ENCODE data around the gene TMEM44.

TMEM44 gene

DNA sequence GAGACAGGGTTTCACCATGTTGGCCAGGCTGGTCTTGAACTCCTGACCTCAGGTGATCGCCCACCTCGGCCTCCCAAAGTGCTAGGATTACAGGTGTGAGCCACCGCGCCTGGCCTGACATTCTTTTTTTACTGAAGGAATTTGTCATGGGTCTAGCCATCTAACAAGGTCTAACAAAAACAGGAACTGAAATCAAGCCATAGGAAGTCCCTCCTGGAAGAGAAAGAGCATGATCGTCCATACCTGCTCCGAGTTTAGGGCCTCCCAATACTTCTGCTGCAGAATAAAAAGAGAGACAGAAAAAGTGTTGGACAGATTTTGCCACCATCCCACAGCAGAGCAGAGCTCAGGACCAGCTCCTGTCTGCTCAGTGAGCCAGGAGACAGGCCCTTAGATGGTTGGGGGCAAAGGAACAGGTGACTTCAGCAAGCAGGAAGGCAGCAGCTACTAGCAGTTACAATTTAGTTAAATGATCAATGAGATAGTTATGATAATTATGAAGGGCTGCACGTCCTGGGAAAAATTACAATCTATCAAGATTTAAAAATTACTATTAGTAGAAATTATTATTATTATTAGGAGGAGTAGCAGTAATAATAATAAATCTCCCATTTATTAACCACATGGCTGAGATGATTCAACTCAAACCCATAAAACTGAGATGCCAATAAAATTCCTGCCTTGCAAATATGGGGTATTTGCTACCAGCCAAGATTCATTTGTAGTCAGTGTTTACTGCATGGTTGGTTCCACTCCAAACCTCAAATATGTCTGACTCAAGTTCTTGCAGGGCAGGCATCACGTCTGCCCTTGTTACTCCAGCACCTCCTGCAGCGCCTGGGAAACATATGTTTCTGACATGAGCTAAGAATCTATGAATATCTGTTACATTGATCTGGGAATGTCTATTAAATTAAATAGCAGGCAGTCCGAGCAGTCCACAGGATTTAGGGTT lies 40.1 kb downstream of the TMEM44 start:
- ATAC-seq: peak; percentile 93

DNA sequence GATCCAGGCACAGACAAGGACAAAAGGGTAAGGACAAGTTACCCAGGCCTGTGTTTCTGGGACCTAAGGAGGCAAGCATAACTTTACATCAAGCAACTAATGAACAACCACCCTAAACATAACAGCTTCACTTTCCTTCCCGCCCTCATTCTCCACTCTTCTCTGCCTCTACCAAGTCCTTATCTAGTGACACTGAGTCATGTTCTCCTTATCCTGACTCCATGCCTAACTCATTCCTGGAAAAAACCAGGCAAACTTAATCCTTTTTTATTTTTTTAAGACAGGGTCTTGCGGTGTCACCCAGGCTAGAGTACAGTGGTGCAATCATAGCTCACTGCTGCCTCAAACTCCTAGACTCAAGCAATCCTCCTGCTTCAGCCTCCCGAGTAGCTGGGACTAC lies 44.5 kb downstream of the TMEM44 start:
- ATAC-seq: no peak
- TF ChIP-seq CSDC2 (CRISPR knock-in tag; IDR thresholded peaks at IDR 0.05): no peak
- TF ChIP-seq RARB (CRISPR knock-in tag; IDR thresholded peaks at IDR 0.05): no peak
- TF ChIP-seq, protein P1, sequence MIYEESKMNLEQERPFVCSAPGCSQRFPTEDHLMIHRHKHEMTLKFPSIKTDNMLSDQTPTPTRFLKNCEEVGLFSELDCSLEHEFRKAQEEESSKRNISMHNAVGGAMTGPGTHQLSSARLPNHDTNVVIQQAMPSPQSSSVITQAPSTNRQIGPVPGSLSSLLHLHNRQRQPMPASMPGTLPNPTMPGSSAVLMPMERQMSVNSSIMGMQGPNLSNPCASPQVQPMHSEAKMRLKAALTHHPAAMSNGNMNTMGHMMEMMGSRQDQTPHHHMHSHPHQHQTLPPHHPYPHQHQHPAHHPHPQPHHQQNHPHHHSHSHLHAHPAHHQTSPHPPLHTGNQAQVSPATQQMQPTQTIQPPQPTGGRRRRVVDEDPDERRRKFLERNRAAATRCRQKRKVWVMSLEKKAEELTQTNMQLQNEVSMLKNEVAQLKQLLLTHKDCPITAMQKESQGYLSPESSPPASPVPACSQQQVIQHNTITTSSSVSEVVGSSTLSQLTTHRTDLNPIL (CRISPR knock-in tag; IDR thresholded peaks at IDR 0.05; ENCODE audit: low read depth): no peak
- no peak for TF ChIP-seq ZNF8 (CRISPR knock-in tag; IDR thresholded peaks at IDR 0.05)
- no peak for TF ChIP-seq ZC3H10 (CRISPR knock-in tag; IDR thresholded peaks at IDR 0.05)
- TF ChIP-seq TCF4 (CRISPR knock-in tag; IDR thresholded peaks at IDR 0.05; ENCODE audit: borderline replicate concordance): no peak
- TF ChIP-seq PPARA (CRISPR knock-in tag; IDR thresholded peaks at IDR 0.05; ENCODE audit: borderline replicate concordance): no peak
- TF ChIP-seq, protein P2, sequence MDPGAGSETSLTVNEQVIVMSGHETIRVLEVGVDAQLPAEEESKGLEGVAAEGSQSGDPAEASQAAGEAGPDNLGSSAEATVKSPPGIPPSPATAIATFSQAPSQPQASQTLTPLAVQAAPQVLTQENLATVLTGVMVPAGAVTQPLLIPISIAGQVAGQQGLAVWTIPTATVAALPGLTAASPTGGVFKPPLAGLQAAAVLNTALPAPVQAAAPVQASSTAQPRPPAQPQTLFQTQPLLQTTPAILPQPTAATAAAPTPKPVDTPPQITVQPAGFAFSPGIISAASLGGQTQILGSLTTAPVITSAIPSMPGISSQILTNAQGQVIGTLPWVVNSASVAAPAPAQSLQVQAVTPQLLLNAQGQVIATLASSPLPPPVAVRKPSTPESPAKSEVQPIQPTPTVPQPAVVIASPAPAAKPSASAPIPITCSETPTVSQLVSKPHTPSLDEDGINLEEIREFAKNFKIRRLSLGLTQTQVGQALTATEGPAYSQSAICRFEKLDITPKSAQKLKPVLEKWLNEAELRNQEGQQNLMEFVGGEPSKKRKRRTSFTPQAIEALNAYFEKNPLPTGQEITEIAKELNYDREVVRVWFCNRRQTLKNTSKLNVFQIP (CRISPR knock-in tag; IDR thresholded peaks at IDR 0.05; ENCODE audit: borderline replicate concordance, low read depth): no peak
- no peak for TF ChIP-seq ZFP3 (CRISPR knock-in tag; IDR thresholded peaks at IDR 0.05)
- TF ChIP-seq, protein P3, sequence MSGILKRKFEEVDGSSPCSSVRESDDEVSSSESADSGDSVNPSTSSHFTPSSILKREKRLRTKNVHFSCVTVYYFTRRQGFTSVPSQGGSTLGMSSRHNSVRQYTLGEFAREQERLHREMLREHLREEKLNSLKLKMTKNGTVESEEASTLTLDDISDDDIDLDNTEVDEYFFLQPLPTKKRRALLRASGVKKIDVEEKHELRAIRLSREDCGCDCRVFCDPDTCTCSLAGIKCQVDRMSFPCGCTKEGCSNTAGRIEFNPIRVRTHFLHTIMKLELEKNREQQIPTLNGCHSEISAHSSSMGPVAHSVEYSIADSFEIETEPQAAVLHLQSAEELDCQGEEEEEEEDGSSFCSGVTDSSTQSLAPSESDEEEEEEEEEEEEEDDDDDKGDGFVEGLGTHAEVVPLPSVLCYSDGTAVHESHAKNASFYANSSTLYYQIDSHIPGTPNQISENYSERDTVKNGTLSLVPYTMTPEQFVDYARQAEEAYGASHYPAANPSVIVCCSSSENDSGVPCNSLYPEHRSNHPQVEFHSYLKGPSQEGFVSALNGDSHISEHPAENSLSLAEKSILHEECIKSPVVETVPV (CRISPR knock-in tag; IDR thresholded peaks at IDR 0.05): no peak

More for the DNA sequence above, 40.1 kb downstream of the TMEM44 start:
- TF ChIP-seq, protein P3 (CRISPR knock-in tag; IDR thresholded peaks at IDR 0.05): 0 out of 2 replicates have a peak, but pooled peaks have one; percentile 23
- TF ChIP-seq ARNTL (CRISPR knock-in tag; IDR thresholded peaks at IDR 0.05; ENCODE audit: borderline replicate concordance, low read depth): no peak
- TF ChIP-seq TOX (CRISPR knock-in tag; IDR thresholded peaks at IDR 0.05; ENCODE audit: borderline replicate concordance): peak; percentile 25; the same call in 1 of the 2 replicates
- TF ChIP-seq ZNF565 (CRISPR knock-in tag; conservative IDR thresholded peaks at IDR 0.05; ENCODE audit: low read depth): no peak
- TF ChIP-seq, protein P1 (CRISPR knock-in tag; IDR thresholded peaks at IDR 0.05; ENCODE audit: low read depth): peak; percentile 80
- peak; percentile 82 for TF ChIP-seq ISL1 (CRISPR knock-in tag; IDR thresholded peaks at IDR 0.05)
- TF ChIP-seq TCF4 (CRISPR knock-in tag; IDR thresholded peaks at IDR 0.05; ENCODE audit: borderline replicate concordance): peak; percentile 65; the same call in 1 of the 2 replicates
- TF ChIP-seq, protein P4, sequence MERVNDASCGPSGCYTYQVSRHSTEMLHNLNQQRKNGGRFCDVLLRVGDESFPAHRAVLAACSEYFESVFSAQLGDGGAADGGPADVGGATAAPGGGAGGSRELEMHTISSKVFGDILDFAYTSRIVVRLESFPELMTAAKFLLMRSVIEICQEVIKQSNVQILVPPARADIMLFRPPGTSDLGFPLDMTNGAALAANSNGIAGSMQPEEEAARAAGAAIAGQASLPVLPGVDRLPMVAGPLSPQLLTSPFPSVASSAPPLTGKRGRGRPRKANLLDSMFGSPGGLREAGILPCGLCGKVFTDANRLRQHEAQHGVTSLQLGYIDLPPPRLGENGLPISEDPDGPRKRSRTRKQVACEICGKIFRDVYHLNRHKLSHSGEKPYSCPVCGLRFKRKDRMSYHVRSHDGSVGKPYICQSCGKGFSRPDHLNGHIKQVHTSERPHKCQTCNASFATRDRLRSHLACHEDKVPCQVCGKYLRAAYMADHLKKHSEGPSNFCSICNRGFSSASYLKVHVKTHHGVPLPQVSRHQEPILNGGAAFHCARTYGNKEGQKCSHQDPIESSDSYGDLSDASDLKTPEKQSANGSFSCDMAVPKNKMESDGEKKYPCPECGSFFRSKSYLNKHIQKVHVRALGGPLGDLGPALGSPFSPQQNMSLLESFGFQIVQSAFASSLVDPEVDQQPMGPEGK (CRISPR knock-in tag; IDR thresholded peaks at IDR 0.05; ENCODE audit: borderline replicate concordance): peak; percentile 51; the same call in 1 of the 2 replicates
- TF ChIP-seq GLIS3 (CRISPR knock-in tag; IDR thresholded peaks at IDR 0.05): 0 out of 2 replicates have a peak, but pooled peaks have one; percentile 46

DNA sequence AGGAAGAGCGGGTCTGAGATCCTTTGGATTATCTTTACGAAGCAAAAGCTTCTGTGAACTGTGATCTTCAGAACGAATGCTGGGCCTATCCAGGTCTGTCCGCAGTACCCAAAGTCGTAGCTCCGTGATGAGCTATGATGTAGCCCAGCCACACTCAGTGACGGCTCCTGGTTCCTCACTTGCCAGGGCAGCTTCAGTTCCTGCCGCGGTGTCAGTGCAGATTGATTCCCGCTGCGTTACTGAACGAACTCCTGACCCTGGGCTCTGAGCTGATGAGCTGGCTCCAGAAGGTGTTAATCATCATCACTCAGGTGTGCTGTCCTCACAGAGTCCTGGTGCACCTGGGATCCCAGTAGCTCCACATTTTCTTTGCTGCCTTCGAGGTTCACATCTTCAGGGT lies 45.0 kb downstream of the TMEM44 start:
- ATAC-seq: no peak
- no peak for TF ChIP-seq TCF4 (CRISPR knock-in tag; IDR thresholded peaks at IDR 0.05; ENCODE audit: borderline replicate concordance)
- TF ChIP-seq GLIS3 (CRISPR knock-in tag; IDR thresholded peaks at IDR 0.05): no peak
- TF ChIP-seq ZFP3 (CRISPR knock-in tag; IDR thresholded peaks at IDR 0.05): no peak
- TF ChIP-seq ARNTL (CRISPR knock-in tag; IDR thresholded peaks at IDR 0.05; ENCODE audit: borderline replicate concordance, low read depth): no peak
- TF ChIP-seq, protein P2 (CRISPR knock-in tag; IDR thresholded peaks at IDR 0.05; ENCODE audit: borderline replicate concordance, low read depth): no peak
- TF ChIP-seq OSR1 (CRISPR knock-in tag; IDR thresholded peaks at IDR 0.05): no peak
- no peak for TF ChIP-seq ESRRG (CRISPR knock-in tag; IDR thresholded peaks at IDR 0.05)
- no peak for TF ChIP-seq ZNF8 (CRISPR knock-in tag; IDR thresholded peaks at IDR 0.05)
- no peak for TF ChIP-seq RARB (CRISPR knock-in tag; IDR thresholded peaks at IDR 0.05)
- no peak for TF ChIP-seq ZNF565 (CRISPR knock-in tag; conservative IDR thresholded peaks at IDR 0.05; ENCODE audit: low read depth)
- TF ChIP-seq BACH2 (CRISPR knock-in tag; IDR thresholded peaks at IDR 0.05; ENCODE audit: borderline replicate concordance): no peak
- TF ChIP-seq, protein P3 (CRISPR knock-in tag; IDR thresholded peaks at IDR 0.05): no peak
- no peak for TF ChIP-seq ISL1 (CRISPR knock-in tag; IDR thresholded peaks at IDR 0.05)
- no peak for TF ChIP-seq ZFP30 (CRISPR knock-in tag; IDR thresholded peaks at IDR 0.05)
- TF ChIP-seq CSDC2 (CRISPR knock-in tag; IDR thresholded peaks at IDR 0.05): no peak
- no peak for TF ChIP-seq TOX (CRISPR knock-in tag; IDR thresholded peaks at IDR 0.05; ENCODE audit: borderline replicate concordance)

Data from SK-N-SH treated with all-trans-retinoic acid at 6 μM for 48 hours (cell line).